ENCODE results near the gene CFAP46. TPM values are rescaled to one million over a fixed set of nuclear protein-coding genes. Genes with fewer than 3 reads are reported as not detected.

CFAP46 gene
- total and polyA plus RNA-seq, 2 donors (not counting 1 experiment from before 2014, with no cell fraction given), result 0.07 TPM; not detected in 1

Other genes starting within 250 kb of the CFAP46 start
- gene NKX6-2, start 156.4 kb downstream of the CFAP46 start, total RNA-seq, result not detected in 2 replicates
- gene NKX6-2, start 156.4 kb downstream of the CFAP46 start, polyA plus RNA-seq, result not detected in 2 replicates
- gene ADGRA1, start 145.4 kb upstream of the CFAP46 start, total RNA-seq, result not detected in 2 replicates
- not detected in 2 replicates for gene ADGRA1, start 145.4 kb upstream of the CFAP46 start, polyA plus RNA-seq
- 0.17 TPM in 1 of 2 replicates, not detected in the other for gene KNDC1, start 217.6 kb upstream of the CFAP46 start, total RNA-seq
- gene KNDC1, start 217.6 kb upstream of the CFAP46 start, polyA plus RNA-seq, result 0.45 and 0.46 TPM in 2 replicates